Iris pigment epithelial cell (primary cell): Measurements from ENCODE around the gene RBPJ.
A peak's percentile ranks its signal among the peaks of the same experiment; 100 is the strongest.
"Not testable (repeated sequence)": the region's sequence is repeated elsewhere in the genome, so short reads cannot be mapped to it uniquely, and the experiment has no call there.

Experiments used
- DNase-seq: peaks from one replicate; pipeline ENCODE4 v3.0.0-alpha.2; 2011; ENCODE audit warnings: low read depth

The RBPJ gene

DNA sequence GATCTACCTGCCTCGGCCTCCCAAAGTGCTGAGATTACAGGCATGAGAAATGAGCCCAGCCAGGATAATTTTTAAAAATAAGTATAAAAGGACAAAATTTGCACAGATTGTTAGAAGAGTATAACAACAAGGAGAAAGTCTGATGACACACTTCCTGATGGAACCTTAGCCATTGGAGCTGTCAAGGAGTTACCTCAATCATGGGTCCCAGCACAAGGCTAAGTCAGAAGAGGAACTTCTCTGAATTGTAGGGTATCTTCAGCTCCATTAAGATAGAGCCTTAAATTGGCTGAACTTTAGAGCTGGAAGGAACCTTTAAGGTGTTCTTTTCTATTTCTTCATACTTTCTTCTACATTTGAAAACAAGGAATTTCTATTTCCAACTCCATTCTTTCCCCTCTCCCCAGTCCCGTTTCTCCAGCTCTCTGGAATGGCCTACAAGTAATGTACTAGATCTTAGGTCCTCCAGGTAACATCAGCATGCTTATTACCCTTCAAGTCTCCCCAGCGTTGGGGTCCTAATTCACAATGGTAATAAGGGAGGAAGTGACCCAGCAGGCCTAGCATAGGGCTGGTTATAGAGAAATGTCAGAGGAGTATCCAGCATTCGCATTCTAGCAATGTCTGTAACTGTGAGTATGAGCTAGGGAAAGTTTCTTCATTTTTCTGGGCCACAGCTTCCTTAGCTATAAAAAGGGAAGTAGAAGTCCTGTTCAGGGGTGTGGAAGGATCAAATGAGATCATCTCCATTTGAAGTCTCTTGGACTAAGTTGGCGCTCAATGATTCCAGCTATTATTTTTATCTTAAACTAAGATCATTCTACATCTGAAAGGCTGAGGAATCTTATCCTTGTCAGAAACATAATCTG, 18.5 kb upstream of the RBPJ start:
- no peak for DNase-seq

DNA sequence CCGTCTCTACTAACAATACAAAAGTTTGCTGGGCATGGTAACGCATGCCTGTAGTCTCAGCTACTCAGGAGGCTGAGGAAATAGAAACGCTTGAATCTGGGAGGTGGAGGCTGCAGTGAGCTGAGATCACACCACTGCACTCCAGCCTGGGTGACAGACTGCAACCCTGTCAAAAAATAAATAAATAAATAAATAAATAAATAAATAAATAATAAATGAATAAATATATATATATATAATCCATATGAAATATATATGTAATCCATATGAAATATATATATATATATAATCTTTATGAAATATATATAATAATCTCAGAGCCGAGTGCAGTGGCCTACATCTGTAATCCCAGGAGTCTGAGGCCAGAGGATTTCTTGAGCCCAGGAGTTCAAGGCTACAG, 17.8 kb upstream of the RBPJ start:
- DNase-seq, result no peak

DNA sequence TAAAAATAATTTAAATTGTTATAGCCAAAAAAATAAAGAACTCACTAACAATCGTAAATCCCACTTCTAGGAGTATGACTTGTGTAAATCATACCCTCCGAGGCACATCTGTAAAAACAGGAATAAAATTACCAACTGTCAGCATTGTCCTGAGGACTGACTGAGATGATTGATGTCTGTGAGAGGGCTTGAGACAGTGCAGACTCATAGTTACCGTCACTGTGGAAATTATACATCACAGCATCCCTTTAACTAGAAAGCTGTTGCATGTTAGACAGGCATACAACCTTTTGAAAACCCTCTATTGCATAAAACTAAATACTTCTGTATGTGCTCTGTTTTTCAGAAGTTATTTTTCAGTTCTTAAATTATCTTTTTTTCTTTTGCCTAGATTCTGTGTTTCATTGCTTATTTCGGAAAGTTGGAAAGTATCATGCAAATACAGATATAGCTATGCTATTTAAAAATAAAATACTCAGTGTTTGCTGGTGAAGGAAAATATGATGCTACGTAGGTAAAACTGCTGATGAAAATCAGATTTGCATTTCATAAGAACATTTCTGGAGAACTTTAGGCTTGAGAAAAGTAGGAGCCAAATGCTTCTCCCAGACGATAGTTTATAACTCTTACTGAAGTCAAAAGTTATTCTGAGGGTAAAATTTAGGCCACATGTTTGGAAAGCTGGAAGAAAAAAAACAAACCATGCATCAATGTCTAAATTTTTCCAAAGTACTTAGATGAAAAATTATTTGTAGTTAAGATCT, 13.6 kb upstream of the RBPJ start:
- DNase-seq, result no peak

DNA sequence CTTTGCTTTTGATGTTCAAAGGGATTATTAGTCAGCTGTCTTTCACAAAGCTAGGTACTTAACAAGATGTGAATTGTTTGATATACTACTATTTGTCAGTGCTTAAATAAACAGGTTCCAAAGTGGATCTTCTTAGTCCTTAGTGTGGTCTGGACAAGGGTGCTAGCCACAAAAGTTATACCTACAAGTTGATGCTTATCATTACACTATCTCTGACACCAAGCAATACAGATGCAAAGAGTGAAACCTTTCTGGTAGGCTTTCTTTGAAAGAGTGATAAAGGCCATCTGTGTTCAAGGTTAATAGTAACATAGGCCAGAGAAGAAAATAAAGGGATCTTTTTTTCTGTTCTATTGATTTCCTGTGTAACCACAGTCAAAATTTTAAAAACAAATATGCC, 12.2 kb upstream of the RBPJ start:
- no peak for DNase-seq

DNA sequence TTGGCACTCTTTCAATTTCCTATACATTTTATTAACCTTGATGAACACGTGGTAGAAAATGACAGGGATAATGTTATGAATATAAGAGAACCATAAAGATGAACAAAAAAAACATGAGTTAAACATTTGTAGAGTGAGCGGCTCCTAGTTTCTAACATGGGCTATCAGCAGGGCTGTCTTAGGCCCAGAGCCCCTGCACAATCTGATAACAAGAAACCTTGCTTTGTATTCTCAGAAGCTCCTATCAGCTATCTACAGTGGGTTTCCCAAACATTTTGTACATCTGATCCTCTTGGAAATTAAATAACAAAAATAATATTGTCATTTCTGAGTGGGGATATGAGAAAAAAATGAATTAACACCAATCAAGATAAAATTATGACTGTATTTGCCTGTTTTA, 10.6 kb upstream of the RBPJ start:
- no peak for DNase-seq

DNA sequence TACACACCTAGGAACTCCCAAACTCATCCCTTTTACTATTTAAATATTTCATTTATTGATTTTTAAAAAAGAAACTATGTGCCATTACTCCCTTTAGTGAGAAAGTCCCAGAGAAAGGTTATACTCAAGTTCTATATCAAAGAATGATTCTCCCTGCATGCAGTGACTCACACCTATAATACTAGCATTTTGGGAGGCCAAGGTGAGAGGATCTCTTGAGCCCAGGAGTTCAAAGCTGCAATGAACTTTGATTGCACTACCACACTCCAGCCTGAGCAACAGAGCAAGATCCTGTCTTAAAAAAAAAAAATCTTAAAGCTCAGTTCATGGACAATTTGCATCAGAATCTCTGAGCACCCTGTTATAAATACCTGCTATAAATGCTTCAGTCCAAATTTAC, 9.2 kb upstream of the RBPJ start:
- DNase-seq, result no peak

DNA sequence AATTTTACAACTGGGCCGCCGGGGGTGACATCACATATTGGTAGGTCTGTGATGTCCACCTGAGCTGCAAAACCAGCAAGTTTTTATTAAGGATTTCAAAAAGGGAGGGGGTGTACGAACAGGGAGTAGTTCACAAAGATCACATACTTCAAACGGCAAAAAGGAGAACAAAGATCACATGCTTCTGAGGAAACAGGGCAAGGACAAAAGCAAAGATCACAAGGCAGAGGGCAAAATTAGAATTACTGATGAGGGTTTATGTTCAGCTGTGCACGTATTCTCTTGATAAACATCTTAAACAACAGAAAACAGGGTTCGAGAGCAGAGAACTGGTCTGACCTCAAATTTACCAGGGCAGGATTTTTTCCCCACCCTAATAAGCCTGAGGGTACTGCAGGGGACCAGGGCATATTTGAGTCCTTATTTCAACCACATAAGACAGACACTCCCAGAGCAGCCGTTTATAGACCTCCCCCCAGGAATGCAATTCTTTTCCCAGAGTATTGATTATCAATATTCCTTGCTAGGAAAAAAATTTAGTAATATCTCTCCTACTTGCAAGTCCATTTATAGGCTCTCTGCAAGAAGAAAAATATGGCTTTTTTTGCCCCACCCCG, 5.4 kb upstream of the RBPJ start:
- not testable (repeated sequence) for DNase-seq

DNA sequence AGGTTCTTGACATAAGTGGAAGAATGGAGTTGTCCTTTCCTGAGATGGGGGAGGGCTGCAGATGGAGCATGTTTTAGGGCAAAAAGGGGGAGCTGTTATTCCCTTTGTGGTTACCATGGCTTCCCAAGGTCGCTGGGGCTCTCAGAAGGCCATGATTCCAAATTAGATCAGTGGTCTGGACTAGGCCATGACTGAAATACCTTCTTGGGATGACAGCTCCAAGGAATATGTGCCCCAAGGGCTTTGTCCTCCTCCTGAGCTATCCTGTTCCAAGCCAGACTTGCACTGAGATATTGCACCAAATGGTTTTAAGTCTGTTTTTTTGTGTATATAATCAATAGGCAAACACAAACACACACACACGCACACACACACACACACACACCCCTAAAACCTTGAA, 3.0 kb upstream of the RBPJ start:
- no peak for DNase-seq

DNA sequence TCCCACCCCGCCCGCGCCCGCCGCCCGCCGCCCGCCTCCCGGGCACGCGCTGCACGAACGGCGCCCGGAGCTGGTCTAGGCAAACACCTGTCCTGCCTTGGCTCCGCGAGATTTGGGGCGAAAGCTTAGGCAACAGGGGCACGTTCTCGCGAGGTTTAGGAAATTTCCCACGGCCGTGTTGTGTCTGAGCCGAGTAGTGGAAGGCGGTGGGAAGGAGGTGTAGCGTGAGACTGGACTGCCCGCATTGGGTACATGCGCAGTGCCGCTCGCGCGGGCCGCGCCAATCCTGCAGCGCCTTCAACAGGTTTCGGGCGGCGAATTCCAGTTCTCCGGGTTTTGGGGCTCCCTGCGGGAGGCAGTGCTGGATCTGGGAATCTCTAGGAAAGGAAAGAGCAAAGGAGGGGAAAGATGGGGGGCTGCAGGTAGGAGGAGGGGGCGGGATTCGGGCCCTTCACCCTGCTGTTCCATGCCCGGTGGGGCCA, 1.3 kb upstream of the RBPJ start:
- DNase-seq, result peak; percentile 100

DNA sequence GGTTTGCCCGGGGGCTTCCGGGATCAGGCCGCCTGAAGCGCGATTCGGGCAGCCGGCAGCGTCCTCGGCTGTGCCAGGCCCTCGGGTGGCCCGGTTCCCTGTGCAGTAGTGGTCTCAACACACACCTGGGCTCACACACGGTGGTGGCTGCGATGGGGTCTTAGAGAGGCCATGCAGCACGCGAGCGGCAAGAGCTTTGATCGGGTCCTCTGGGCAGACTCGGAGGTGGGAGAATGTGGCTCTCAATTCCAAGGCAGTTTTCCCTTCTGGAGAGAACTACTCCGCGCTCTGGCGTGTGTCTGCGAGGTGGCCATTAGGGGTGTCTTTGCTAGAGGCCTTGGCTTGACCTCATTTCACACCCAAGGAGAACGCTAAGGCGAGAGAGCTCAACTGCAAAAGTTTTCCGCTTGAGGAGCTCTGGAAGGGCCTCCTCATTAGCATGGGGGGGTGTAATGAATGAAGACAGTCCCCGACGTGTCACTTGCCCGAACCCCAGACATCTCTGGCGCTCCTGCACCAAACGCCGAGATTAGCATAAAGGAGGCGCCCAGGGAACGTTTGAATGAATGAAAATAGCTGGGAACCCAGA, 771 bp upstream of the RBPJ start:
- DNase-seq, result peak; percentile 55

DNA sequence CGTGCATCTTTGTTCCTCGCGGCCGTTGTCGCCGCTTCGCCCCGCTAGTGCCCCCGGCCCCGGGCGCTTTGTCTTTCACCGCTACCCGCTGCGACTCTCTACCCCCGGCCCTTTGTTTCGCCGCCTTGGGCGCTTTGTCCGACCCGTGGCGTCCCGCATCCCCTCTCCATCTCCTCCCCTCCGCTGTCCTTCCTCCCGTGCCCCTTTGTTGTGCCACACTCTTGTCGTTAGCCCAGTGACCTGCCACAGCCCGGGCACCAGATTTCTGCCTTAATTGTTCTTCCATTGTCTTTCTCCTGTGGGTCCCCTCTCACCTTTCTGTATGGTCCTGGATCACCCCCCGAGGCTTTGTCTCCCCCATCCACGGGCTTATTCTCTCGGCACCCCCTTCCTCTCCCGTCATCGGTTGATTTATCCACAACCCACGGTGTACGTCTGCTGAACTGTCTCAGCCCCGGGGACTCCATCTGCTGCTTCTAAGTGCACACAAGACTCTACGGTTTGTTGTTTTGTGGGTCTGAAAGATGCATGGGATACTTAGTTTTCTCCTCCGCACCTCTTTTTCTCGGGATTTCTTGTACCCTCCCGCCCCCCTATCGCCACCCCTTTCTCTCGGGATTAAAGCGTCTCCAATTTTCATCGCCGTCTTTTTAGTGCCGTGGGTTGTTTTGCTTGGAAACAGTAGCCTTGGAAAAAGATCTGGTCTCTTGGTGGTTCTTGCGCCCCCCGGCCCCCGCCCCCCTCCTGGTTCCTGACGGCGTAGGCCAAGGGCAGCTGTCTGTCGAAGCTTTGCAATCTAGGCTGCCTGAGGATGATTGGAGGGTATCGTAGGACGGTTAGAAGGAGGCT, 783 bp downstream of the RBPJ start:
- DNase-seq, result peak; percentile 52

DNA sequence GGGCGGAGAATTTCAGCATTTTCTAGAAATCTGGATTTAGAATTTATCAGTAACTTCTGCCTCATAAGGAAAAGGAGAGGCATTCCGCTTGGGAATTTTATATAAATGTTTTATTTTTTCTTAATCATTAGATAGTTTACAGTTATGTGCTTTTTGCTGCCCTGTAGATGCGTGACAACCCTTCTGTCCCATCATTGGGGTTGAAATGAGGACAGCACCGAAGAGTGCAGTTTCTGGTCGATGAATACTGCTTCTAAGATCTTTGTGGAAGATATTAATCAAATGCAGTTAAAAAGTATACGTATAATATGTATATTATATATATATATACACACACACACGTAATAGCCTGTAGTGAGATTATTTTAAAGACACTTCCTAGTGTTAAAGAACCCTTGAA, 1.5 kb downstream of the RBPJ start:
- DNase-seq, result no peak

DNA sequence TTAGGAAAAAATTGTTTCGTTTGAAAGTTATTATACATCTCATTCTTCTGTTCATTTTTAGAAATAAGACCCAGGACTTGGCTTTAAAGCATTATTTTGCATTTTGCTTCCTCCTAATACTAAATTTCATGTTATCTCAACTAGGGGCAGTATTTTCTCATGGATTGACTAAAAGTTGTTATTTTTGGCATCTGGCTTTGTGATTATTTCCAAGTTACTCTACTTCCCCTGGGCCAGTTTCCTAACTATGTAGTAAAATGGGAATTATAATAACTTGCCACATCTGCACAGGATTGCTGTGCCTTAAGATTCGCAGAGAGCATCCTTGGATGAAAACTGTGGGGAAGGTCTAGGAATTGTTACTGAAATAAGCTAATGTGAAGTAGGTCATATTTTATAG, 3.0 kb downstream of the RBPJ start:
- peak; percentile 49 for DNase-seq

DNA sequence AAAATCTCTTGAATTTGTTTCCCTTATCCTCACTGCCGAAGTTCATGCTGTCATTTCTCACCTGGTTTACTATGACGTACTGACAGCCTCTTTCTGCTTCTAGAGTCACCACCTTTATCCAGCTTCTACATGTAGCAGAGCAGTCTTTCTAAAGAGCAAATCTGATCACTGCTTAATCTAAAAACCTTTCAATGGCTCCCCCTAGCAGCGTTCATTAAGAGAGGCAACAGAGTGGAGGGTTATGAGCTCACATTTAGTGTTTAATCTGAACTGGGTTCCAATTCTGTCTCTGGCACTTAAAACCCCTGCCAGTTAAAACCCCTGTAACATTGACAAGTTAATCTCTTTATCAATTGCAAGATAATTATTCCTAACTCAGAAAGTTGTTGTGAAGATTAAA, 4.4 kb downstream of the RBPJ start:
- DNase-seq, result peak; percentile 73

DNA sequence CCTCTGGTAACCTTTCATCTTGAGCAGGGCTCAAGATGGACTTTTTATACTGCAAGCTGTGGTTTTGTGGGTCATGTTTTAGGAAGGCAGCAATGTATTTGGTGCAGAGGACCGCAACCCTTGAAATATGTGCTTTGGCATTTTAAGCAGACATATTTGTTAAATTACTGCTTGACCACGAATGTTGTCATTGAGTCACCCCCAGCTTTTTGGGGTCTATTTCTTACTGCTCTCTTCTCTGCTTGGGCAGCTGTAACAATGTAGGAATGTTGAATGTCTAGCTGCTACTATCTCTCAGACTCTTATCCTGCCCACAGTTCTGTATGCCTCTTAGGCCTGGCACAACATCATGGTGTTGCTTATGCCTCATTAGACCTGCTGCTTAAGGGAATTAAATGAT, 6.0 kb downstream of the RBPJ start:
- DNase-seq, result peak; percentile 98

DNA sequence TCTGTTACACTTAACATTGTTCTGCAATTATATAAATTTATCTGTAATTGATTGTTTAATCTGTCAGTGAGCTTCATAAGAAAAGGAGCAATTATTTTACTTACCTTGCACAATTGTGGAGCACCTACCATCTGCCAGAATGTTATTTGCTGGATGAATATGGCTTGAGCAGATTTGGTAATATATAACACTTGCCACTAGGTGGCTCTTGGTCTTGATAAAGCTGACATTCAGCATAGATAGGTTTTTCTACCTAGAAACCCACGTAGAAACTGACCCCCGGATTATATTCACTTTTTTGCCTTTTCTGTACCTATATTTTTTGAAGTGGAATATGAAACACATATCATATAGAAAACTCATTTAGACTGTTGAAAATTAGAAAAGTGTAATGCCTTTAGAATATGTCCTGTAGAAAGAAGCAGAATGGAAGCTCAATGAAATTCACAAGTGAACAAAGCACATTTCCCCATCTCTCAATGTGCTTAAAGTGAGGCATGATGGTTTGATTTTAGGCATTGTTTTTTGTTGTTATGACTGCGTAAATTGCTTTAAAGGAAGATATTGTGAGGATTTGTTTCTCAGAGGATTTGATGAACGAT, 9.5 kb downstream of the RBPJ start:
- DNase-seq, result peak; percentile 65

DNA sequence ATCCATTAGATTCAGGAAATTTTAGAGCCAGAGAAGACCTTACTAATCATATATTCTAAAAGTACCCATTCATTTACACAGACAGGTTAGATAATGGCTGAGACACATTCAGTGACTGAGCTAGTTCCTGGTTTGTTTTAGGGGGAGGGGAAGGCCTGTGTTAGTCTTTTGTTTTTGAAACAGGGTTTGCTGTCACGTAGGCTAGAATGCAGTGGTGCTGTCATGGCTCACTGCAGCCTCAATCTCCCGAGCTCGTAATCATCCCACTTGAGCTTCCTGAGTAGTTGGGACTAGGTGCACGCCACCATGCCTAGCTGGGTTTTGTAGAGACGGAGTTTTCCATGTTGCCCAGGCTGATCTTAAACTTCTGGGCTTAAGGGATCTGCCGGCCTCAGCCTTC, 10.1 kb downstream of the RBPJ start:
- no peak for DNase-seq

DNA sequence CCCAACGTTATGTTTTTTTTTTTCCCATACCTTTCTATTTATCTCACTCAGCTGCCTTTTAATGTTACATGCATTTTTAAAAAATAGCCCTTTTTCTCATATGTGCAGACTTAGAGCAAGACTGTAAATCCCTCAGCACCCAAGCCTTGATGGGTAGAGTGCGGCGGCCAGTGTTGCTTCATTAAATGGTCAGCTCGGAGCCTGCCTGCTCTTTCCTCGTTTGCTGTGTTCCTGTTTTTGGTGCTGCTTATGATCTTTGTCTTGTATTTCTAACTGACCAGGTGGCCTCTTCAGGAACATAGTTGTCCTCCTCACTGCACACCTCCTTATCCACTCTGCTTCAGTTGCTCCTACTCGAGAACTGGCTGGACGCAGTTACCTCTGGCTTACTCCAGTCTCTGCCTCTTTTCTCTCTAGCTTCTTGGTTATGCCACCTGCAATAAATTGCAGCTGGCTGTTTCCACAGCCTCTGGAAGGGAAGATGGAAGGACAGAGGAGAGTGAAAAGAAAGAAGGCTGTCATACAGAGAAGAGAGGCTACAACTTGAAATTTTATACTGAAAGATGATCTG, 10.7 kb downstream of the RBPJ start:
- no peak for DNase-seq

DNA sequence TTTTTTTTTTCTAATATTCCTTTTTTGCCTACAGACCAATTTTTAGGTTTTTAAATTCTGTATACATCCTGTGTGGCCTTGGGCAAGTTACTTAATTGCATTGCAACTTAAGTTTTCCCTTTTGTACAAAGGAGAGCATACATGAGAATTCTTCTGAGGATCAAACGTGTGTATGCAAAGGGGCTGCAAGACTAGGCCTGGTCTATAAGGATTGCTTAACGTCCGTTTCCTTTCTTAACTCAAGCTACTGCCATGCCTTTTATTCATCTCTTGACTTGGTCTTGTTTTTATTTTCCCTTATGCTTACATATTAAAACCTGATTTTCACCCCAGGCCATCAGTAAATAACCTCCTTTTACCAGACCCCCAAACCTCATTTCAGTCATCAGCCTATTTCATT, 13.6 kb downstream of the RBPJ start:
- no peak for DNase-seq

DNA sequence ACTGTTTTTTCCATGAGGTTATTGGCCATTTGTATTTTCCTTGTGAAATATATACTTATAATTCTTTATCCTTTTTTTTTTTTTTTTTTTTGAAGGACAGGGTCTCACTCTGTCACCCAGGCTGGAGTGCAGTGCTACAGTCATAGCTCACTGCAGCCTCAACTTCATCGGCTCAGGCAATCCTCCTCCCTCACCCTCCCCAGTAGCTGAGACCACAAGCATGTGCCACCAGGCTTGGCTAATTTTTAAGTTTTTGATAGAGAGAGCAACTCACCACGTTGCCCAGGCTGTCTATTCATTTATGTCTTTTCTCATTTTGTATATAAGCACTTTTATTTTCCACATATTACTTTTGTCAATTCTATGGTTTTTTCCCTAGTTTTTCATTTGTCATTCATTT, 16.8 kb downstream of the RBPJ start:
- DNase-seq, result no peak
